HepG2 (cell line): ENCODE data around the gene USP34. TPM values are rescaled to one million over a fixed set of nuclear protein-coding genes. Genes with fewer than 3 reads are reported as not detected.

Experiments
- CEBPG ChIP-seq: IDR thresholded peaks from 2 replicates; pipeline ENCODE4 v1.6.1; 2016
- HNRNPUL1 ChIP-seq: fragments of 200-400 bp; formaldehyde crosslinking; IDR thresholded peaks from 2 replicates; pipeline ENCODE4 v1.6.1; 2017; ENCODE audit warnings: low read depth, mild to moderate bottlenecking, low read length, moderate library complexity
- MAZ ChIP-seq, 2 experiments: sonication (generic) in 1 of 2; formaldehyde crosslinking in 1 of 2; IDR thresholded peaks; 2 replicates each; pipeline versions ENCODE4 v1.5.0 to v1.6.1; 2012 to 2020; ENCODE audit warnings: low read depth in 2 of 2, mild to moderate bottlenecking in 2 of 2, borderline replicate concordance in 1 of 2, improper control_type of control experiment in 1 of 2, low read length in 1 of 2, missing genetic modification reagents in 1 of 2, moderate library complexity in 1 of 2
- REPIN1 ChIP-seq: sonication (generic); formaldehyde crosslinking; IDR thresholded peaks from 2 replicates; pipeline ENCODE4 v1.8.0; 2022; ENCODE audit warnings: missing genetic modification reagents, low read depth, mild to moderate bottlenecking, borderline replicate concordance
- SIN3A ChIP-seq: IDR thresholded peaks from 2 replicates; pipeline ENCODE4 v1.6.1; 2011; ENCODE audit warnings: low read depth, mild to moderate bottlenecking, control low read depth, low read length, borderline replicate concordance
- SOX13 ChIP-seq, 3 experiments: fragments of 450-650 bp in 1 of 3; sonication (generic) in 1 of 3; formaldehyde crosslinking in 1 of 3; IDR thresholded peaks in 2 of 3; conservative IDR thresholded peaks in 1 of 3; 2 replicates each; pipeline versions ENCODE4 v1.5.0 to v1.6.1; 2016 to 2020; ENCODE audit warnings: antibody characterized with exemption in 1 of 3, mild to moderate bottlenecking in 1 of 3, missing compliant biosample characterization in 1 of 3, missing genetic modification reagents in 1 of 3, moderate library complexity in 1 of 3
- SSRP1 ChIP-seq: IDR thresholded peaks from 2 replicates; pipeline ENCODE4 v1.6.1; 2016; ENCODE audit warnings: control low read depth
- XRCC5 ChIP-seq: fragments of 200-400 bp; formaldehyde crosslinking; optimal IDR thresholded peaks from 2 replicates; pipeline ENCODE3; 2017; ENCODE audit warnings: mild to moderate bottlenecking, low read length
- ZKSCAN5 ChIP-seq: sonication (generic); formaldehyde crosslinking; IDR thresholded peaks from 2 replicates; pipeline ENCODE4 v1.5.1; 2020; ENCODE audit warnings: mild to moderate bottlenecking, missing genetic modification reagents
- ZNF251 ChIP-seq: sonication (generic); formaldehyde crosslinking; IDR thresholded peaks from 2 replicates; pipeline ENCODE4 v1.9.0; 2021; ENCODE audit warnings: mild to moderate bottlenecking, missing genetic modification reagents
- ZNF34 ChIP-seq: sonication (generic); formaldehyde crosslinking; IDR thresholded peaks from 2 replicates; pipeline ENCODE4 v1.4.0; 2020; ENCODE audit warnings: mild to moderate bottlenecking, missing genetic modification reagents, borderline replicate concordance
- ZNF768 ChIP-seq: sonication (generic); formaldehyde crosslinking; IDR thresholded peaks from 2 replicates; pipeline ENCODE4 v1.4.0; 2020; ENCODE audit warnings: missing genetic modification reagents
- polyA plus RNA-seq, 8 experiments: library from polyadenylated mRNA; depleted of rRNA in 3 of 8; stranded (reverse) in 7 of 8; unstranded in 1 of 8; fragments of >200 nt; fragmentation: Illumina TruSeq in 4 of 8; extraction: Trizol in 4 of 8; gene quantifications; 2 replicates each; pipeline versions ENCODE4 v1.2.1 to v1.2.3, GENCODE V29; 2011 to 2016; ENCODE audit warnings: low read depth in 4 of 8, missing spikeins in 1 of 8, mixed read lengths in 1 of 8; ENCODE audit not compliant: insufficient read depth in 1 of 8
- total RNA-seq, 5 experiments: library from RNA; depleted of rRNA; stranded (reverse); fragments of >200 nt; fragmentation: Illumina TruSeq; extraction: Trizol; gene quantifications; 2 replicates each; pipeline ENCODE4 v1.2.3, GENCODE V29; 2016; ENCODE audit warnings: low read depth in 1 of 5
- TF ChIP-seq, protein P1 (sequence below): sonication (generic); formaldehyde crosslinking; IDR thresholded peaks from 2 replicates; pipeline ENCODE4 v1.4.0; 2020; ENCODE audit warnings: missing genetic modification reagents
- TF ChIP-seq, protein P2 (sequence below): sonication (generic); formaldehyde crosslinking; IDR thresholded peaks from 2 replicates; pipeline ENCODE4 v1.5.1; 2020; ENCODE audit warnings: missing genetic modification reagents, mild to moderate bottlenecking, borderline replicate concordance
- TF ChIP-seq, protein P3 (sequence below): sonication (generic); formaldehyde crosslinking; IDR thresholded peaks from 2 replicates; pipeline ENCODE4 v1.5.1; 2020; ENCODE audit warnings: mild to moderate bottlenecking, missing genetic modification reagents, moderate library complexity
- TF ChIP-seq, protein P4 (sequence below): sonication (generic); formaldehyde crosslinking; IDR thresholded peaks from 2 replicates; pipeline ENCODE4 v1.5.1; 2020; ENCODE audit warnings: missing genetic modification reagents, mild to moderate bottlenecking, borderline replicate concordance
- TF ChIP-seq, protein P5 (sequence below): sonication (generic); formaldehyde crosslinking; IDR thresholded peaks from 2 replicates; pipeline ENCODE4 v1.8.0; 2022; ENCODE audit warnings: mild to moderate bottlenecking, missing genetic modification reagents, borderline replicate concordance
- TF ChIP-seq, protein P6 (sequence below): IDR thresholded peaks from 2 replicates; pipeline ENCODE4 v1.6.1; 2016; ENCODE audit warnings: missing compliant biosample characterization, missing genetic modification reagents, borderline replicate concordance

USP34 gene
- total and polyA plus RNA-seq, 2 of the 13 experiments (the other 11 are each of a cell fraction or from before 2014, with no cell fraction given), result 99.2 to 100 TPM

DNA sequence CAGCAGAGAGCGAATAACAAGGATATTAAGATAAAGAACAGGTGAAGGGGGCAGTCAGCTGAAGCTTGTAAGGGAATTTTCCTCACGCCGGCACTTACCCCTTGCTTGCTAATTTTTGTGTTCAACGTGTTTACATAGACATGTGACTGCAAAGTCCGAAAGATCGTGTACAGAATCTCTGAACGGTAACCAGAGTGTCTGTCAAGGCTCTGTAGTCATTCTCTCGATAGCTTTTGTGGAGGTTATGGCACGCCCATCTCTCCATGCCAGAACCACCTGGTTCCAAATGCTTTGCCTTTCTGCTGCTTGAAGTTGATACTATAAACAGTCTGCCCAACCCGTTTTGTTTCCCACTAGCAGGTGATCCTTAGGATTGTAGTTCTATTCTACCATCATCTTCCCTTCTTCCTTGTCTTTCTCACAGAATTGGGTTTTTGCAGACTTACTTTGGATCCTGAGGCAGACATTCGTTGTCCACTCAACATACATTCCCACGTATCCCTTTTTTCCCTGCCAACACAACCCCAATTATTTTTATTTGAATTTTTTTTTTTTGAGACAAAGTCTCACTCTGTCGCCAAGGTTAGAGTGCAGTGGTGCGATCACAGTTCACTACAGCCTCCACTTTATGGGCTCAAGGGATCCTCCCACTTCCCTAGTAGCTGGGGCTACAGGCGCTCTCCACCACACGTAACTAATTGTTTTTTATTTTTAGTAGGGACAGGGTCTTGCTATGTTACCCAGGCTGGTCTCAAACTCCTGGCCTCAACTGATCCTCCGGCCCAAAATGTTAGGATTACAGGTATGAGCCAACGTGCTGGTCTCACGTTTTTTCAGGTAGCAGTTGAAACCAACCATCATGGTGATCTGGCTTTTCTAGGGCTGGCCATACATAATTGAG is 1.3 kb upstream of the USP34 start (continued):
- peak; percentile 77; the same call in 1 of the 2 replicates for TF ChIP-seq REPIN1 (CRISPR knock-in tag)
- no peak for TF ChIP-seq SOX13 (IDR thresholded peaks at IDR 0.05)
- TF ChIP-seq SOX13 (CRISPR knock-in tag; conservative IDR thresholded peaks at IDR 0.05 in 1 of 2, IDR thresholded peaks at IDR 0.05 in 1 of 2), result peak in 1 of 2 experiments; percentile 29; a peak in 1 of 4 replicates
- TF ChIP-seq ZNF34, result peak; percentile 35; the same call in 1 of the 2 replicates
- TF ChIP-seq MAZ (IDR thresholded peaks at IDR 0.05; ENCODE audit: borderline replicate concordance, low read depth, low read length), result no peak
- TF ChIP-seq MAZ (CRISPR knock-in tag; IDR thresholded peaks at IDR 0.05; ENCODE audit: low read depth), result no peak
- no peak for TF ChIP-seq XRCC5
- TF ChIP-seq ZNF251 (CRISPR knock-in tag), result no peak
- TF ChIP-seq, protein P1, sequence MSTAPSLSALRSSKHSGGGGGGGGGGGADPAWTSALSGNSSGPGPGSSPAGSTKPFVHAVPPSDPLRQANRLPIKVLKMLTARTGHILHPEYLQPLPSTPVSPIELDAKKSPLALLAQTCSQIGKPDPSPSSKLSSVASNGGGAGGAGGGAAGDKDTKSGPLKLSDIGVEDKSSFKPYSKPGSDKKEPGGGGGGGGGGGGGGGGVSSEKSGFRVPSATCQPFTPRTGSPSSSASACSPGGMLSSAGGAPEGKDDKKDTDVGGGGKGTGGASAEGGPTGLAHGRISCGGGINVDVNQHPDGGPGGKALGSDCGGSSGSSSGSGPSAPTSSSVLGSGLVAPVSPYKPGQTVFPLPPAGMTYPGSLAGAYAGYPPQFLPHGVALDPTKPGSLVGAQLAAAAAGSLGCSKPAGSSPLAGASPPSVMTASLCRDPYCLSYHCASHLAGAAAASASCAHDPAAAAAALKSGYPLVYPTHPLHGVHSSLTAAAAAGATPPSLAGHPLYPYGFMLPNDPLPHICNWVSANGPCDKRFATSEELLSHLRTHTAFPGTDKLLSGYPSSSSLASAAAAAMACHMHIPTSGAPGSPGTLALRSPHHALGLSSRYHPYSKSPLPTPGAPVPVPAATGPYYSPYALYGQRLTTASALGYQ (CRISPR knock-in tag), result no peak
- TF ChIP-seq SSRP1 (CRISPR knock-in tag), result no peak
- TF ChIP-seq, protein P2, sequence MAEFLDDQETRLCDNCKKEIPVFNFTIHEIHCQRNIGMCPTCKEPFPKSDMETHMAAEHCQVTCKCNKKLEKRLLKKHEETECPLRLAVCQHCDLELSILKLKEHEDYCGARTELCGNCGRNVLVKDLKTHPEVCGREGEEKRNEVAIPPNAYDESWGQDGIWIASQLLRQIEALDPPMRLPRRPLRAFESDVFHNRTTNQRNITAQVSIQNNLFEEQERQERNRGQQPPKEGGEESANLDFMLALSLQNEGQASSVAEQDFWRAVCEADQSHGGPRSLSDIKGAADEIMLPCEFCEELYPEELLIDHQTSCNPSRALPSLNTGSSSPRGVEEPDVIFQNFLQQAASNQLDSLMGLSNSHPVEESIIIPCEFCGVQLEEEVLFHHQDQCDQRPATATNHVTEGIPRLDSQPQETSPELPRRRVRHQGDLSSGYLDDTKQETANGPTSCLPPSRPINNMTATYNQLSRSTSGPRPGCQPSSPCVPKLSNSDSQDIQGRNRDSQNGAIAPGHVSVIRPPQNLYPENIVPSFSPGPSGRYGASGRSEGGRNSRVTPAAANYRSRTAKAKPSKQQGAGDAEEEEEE, result no peak
- peak; percentile 92 for TF ChIP-seq SIN3A
- no peak for TF ChIP-seq HNRNPUL1
- TF ChIP-seq, protein P3, sequence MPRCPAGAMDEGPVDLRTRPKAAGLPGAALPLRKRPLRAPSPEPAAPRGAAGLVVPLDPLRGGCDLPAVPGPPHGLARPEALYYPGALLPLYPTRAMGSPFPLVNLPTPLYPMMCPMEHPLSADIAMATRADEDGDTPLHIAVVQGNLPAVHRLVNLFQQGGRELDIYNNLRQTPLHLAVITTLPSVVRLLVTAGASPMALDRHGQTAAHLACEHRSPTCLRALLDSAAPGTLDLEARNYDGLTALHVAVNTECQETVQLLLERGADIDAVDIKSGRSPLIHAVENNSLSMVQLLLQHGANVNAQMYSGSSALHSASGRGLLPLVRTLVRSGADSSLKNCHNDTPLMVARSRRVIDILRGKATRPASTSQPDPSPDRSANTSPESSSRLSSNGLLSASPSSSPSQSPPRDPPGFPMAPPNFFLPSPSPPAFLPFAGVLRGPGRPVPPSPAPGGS, result 0 out of 2 replicates have a peak, but pooled peaks have one; percentile 12
- TF ChIP-seq ZNF768 (CRISPR knock-in tag), result no peak
- TF ChIP-seq ZKSCAN5 (CRISPR knock-in tag), result no peak
- TF ChIP-seq, protein P4, sequence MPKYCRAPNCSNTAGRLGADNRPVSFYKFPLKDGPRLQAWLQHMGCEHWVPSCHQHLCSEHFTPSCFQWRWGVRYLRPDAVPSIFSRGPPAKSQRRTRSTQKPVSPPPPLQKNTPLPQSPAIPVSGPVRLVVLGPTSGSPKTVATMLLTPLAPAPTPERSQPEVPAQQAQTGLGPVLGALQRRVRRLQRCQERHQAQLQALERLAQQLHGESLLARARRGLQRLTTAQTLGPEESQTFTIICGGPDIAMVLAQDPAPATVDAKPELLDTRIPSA (CRISPR knock-in tag), result no peak
- TF ChIP-seq CEBPG (CRISPR knock-in tag), result no peak; the same call in 1 of the 2 replicates
- TF ChIP-seq, protein P5, sequence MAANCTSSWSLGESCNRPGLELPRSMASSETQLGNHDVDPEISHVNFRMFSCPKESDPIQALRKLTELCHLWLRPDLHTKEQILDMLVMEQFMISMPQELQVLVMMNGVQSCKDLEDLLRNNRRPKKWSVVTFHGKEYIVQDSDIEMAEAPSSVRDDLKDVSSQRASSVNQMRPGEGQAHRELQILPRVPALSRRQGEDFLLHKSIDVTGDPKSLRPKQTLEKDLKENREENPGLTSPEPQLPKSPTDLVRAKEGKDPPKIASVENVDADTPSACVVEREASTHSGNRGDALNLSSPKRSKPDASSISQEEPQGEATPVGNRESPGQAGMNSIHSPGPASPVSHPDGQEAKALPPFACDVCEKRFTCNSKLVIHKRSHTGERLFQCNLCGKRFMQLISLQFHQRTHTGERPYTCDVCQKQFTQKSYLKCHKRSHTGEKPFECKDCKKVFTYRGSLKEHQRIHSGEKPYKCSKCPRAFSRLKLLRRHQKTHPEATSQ (CRISPR knock-in tag), result no peak
- TF ChIP-seq, protein P6, sequence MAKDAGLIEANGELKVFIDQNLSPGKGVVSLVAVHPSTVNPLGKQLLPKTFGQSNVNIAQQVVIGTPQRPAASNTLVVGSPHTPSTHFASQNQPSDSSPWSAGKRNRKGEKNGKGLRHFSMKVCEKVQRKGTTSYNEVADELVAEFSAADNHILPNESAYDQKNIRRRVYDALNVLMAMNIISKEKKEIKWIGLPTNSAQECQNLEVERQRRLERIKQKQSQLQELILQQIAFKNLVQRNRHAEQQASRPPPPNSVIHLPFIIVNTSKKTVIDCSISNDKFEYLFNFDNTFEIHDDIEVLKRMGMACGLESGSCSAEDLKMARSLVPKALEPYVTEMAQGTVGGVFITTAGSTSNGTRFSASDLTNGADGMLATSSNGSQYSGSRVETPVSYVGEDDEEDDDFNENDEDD, result no peak
